Activated CD8-positive, alpha-beta memory T cell treated with anti-CD3 and anti-CD28 coated beads for 1 hour (primary cell): ENCODE results near the gene ERCC6L2.

Experiments
- DNase-seq, 2 donors: peaks; one replicate each; pipeline ENCODE4 v3.0.0-alpha.2; 2020; ENCODE audit warnings: low read depth in 1 of 2; ENCODE audit errors: extremely low read depth in 1 of 2

ERCC6L2 gene

GRCh38 chr9:95977371-95977770 is 101.9 kb downstream of the ERCC6L2 start:
- DNase-seq, result no peak

- DNase-seq, result no peak
These were observed 102.6 kb downstream of the ERCC6L2 start for GRCh38 chr9:95978106-95978505.

GRCh38 chr9:95979446-95979845 is 104.0 kb downstream of the ERCC6L2 start:
- no peak for DNase-seq

- DNase-seq, result no peak
These were observed 105.0 kb downstream of the ERCC6L2 start for GRCh38 chr9:95980262-95981125.

GRCh38 chr9:95981761-95982390 is 106.4 kb downstream of the ERCC6L2 start:
- DNase-seq, result no peak

- no peak for DNase-seq
These were observed 110.1 kb downstream of the ERCC6L2 start for GRCh38 chr9:95985440-95986055.

GRCh38 chr9:95989297-95989696 is 113.8 kb downstream of the ERCC6L2 start:
- no peak for DNase-seq

- no peak for DNase-seq
These were observed 115.8 kb downstream of the ERCC6L2 start for GRCh38 chr9:95991326-95991725.

GRCh38 chr9:95992536-95992935 is 117.0 kb downstream of the ERCC6L2 start:
- no peak for DNase-seq

GRCh38 chr9:95993337-95993736 is 117.8 kb downstream of the ERCC6L2 start:
- DNase-seq, result no peak

- DNase-seq, result no peak
These were observed 123.9 kb downstream of the ERCC6L2 start for GRCh38 chr9:95999390-95999789.

- no peak for DNase-seq
These were observed 128.9 kb downstream of the ERCC6L2 start for GRCh38 chr9:96004379-96004778.

GRCh38 chr9:96006296-96006879 is 130.9 kb downstream of the ERCC6L2 start:
- DNase-seq, result no peak

- DNase-seq, result no peak
These were observed 131.5 kb downstream of the ERCC6L2 start for GRCh38 chr9:96006961-96007360.

- no peak for DNase-seq
These were observed 133.2 kb downstream of the ERCC6L2 start for GRCh38 chr9:96008502-96009222.

- DNase-seq, result no peak
These were observed 133.7 kb downstream of the ERCC6L2 start for GRCh38 chr9:96009223-96009602.

- no peak for DNase-seq
These were observed 134.4 kb downstream of the ERCC6L2 start for GRCh38 chr9:96009690-96010472.

GRCh38 chr9:96014078-96014477 is 138.6 kb downstream of the ERCC6L2 start:
- DNase-seq, result no peak

GRCh38 chr9:96015876-96016686 is 140.6 kb downstream of the ERCC6L2 start:
- no peak for DNase-seq
